ENCODE results near the gene HDHD3.

DNA sequence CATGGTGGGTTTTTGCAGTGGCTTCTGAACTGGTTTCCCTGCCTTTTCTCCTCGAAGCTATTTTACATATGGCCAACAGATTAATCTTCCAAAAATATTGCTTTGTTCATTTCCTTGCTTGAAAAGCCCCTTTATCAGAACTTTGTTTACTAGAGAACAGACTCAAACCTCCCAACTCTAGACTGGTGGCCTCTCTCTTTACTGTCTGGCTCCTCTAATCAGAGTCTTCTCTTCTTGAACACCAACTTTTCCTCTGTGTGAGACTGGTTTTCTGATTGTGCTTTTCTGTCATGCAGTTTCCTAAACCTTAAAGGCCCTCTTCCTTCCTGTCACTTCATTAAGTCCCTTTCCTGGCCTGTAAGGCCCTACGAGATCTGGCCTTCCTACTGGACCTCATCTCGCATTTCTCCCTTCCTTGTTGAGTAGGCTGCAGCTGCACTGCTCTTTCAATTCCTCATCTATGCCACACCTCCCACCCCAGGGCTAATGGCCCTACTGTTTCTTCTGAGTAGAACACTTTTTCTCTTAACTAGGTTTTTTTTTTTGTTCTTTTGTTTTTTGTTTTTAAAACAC lies 39.4 kb upstream of the HDHD3 start:
- TF ChIP-seq POLR2A (IDR thresholded peaks at IDR 0.05; ENCODE audit: low read depth, low read length) (no peak), POLR2AphosphoS5 (IDR thresholded peaks at IDR 0.05; ENCODE audit: low read depth, low read length) (no peak)

Data from GM12891 (cell line).